GM19467 (cell line): ENCODE data around the gene ABCF2.

Experiments used
- ATAC-seq: cut with Tn5 transposase; IDR thresholded peaks from one replicate; pipeline ENCODE4 v1.9.1; 2021; ENCODE audit warnings: mild to moderate bottlenecking, moderate library complexity; ENCODE audit not compliant: unreplicated experiment

The ABCF2 gene

DNA sequence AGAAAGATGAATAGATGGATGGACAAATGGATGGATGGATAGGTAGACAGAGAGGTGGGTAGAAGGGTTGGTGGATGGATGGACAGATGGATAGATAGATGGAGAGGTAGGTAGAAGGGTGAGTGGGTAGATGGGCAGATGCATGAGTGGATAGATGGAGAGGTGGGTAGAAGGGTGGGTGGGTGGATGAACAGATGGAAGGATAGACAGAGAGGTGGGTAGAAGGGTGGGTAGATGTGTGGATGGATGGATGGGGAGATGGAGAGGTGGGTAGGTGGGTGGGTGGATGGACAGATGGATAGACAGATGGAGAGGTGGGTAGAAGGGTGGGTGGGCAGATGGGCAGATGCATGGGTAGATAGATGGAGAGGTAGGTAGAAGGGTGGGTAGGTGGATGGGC lies 29.1 kb downstream of the ABCF2 start:
- no peak for ATAC-seq

DNA sequence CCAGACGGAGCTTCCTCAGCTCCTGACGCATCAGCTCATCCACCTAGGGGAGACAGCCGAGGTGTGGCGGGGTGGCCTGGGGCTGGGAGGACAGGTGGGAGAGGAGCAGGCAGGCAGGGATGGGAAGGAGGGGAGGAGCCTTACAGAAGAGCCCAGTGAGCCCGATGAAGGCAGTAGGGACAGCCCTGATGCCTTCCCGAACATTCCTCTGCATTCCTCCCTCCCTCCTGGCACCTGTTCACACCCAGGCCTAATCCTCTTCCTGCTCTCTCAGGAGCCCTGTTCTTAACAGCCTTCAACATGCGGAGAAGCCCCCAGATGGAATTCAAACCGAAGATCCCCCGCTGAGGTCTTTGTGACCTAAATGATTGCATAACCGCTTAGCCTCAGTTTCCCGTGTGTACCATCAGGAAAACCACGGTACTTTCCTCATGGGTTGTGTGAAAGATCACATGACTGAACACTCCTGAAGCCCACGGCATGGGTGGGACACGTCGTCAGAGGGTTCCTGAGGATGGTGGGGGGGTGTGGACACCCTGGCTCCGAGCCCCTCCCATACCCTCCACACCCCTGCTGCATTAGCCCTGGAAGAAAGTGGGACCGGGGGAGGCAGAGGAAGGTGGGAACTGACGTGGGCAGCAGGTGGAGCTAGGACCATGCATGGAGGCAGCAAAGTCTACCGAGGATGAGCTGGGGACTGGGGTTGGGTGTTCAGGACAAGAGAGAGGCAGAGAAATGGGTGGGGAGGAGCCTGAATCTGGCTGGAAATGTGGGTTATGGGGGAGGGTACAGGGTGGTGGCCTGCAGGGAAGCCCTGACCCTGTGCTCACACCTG lies 31.2 kb downstream of the ABCF2 start:
- no peak for ATAC-seq

DNA sequence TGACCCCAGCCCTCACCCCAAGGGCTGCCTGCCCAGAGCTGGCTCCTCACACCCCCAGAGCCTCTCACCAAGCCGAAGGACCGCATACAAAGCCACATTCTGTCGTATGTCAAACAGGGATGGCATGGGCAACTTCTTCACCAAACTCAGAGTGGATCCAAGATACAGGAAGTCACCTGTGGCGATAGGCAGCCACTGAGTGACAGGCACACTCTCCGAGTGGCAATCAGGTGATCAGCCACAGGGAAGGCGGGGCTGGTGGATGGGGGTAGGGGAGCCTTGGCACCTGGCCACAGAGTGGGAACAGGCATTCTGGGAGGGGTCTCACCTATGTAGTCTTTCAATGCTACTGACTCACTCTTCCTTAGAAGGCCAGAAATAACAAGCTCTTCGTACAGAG lies 32.8 kb downstream of the ABCF2 start:
- ATAC-seq, result no peak

DNA sequence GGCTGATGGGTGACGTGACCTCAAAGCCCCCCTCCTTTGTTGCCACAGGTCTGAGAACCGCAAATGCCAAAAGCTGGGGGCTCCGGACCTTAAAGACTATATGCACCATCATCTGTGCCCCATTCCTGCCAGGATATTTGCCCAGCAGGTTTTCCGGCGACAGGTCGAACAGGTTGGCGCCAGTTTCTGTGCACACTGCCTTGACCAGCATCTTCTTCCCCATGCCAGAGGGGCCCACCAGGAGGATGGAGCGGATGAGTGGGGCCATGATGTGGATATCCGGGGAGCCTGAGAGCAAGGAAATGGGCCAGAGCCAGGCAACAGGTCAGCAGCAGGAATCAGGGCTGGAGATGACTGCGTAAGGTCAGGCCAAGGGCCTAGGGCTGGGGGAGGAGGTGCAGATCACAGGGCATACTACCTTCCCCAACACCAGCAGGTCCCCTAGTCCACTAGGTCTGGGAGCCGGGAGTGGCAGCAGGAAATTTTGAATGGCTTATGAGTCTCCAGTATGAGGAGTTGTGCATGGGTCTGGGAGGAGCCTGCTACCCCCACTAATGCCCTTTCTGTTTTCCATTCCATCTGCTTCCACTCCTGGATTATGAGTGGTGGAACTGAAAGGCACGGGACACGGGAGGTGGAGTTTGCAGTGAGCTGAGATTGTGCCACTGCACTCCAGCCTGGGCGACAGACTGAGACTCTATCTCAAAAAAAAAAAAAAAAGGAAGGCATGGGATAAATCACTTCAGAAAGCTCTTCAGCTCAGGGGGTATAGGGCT lies 33.6 kb downstream of the ABCF2 start:
- ATAC-seq, result no peak

DNA sequence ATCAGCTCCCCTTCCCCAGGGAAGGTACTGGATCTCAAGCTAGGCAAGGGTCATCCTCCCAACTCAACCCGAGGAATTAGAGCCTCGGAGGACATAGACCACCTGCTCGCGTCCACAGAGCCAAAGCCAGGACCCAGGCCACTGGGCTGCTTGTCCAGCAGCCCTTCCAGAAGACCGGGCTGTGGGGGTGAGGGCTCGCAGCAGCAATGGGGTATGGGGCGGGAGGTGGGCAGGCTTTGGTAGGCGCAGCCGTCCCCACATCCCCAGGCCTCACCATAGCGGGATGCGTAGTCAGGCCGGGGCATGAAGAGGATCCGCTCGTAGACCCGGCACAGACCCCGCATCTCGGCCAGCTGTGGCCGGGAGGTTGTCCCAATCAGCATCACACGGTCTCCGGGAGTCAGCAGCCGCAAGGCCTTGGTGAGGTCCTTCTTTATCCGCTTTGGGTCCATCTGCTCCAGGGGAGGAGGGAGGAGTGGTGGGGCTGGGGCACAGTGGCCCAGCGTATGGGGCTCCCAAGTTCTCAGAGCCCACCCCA lies 34.9 kb downstream of the ABCF2 start:
- ATAC-seq, result no peak

DNA sequence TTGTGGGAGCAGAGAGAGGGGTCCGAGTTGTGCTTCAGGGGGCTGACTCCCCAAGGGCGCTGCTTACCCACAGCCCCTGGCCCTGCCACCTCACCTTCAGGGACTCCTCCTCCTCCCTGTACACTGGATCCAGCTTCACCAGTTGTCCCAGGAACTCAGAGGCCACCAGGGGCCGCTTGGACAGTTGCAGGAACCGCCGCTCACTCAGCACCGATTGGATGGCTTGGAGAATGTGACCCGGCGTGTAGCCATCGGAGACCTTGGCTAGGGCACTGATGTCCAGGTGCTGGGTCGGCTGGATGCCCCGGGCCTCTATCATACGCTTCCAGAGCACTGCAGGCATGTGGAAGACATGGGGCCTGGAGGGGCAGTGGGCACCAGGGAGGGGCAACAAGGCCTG lies 35.5 kb downstream of the ABCF2 start:
- no peak for ATAC-seq

DNA sequence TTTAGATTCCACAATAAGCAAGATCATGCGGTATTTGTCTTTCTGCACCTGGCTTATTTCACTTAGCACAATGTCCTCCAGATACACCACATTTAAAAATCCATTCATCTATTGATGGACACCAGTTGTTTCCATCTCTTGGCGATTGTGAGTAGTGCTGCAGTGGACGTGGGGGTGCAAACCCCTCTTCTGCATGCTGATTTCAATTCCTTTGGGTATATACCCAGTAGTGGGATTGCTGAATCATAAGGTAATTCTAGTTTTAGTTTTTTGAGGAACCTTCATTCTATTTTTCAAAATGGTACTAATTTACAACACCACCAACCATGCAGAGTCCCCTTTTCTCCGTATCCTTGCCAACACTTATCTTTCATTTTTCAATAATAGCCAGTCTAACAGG lies 38.0 kb downstream of the ABCF2 start:
- no peak for ATAC-seq

DNA sequence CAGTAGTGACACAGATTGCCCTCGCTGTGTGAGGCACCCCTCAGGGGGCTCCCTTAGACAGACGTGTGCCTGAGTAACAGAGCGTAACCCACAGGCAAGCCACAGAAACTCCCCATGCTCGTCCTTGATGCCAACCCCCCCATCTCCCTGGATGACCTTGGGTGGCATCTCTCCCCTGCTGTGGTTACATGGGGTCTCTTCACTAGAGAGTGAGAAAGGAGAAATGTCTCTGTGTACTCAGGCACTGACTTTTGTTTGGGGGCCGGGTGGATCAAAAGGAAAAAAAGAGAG lies 38.8 kb downstream of the ABCF2 start:
- no peak for ATAC-seq

DNA sequence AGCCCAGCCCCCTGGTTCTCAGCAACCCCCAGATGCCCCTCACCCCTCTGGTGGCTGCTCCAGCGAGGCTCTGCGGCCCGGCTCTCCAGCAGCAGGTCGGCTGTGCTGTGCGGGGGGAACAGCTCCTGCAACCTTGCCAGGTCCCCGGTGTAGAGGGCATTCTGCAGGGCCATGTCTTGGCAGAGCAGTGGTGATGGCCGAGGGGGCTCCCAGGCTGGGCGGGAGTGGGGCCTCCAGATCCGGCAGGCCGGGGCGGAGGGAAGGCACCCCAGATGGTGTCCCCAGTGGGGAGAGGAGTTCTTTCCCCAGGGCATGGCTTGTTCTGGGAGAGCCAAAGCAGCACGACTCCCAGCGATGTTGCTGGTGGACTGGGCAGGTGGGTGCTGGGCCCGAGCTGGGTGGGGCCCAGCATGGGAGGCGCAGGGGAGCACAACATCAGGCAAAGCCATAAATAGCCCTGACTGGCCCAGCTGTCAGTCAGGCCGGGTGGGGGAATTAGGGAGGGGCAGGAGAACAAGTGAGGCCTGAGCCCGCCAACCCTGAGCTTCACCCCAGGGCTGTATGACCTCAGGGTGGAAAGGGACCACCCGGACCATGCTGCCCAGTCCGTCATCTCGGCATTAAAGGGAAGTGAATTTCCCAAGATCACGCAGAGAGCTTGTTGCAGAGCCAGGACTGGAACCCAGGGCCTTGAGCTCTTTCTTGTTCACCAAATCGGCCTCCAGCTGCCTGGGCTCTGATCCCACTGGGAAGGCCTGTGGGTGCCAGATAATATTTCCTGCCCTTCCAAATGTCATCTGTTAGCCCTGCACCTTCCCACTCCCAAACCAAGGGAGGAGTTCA lies 39.4 kb downstream of the ABCF2 start:
- no peak for ATAC-seq

DNA sequence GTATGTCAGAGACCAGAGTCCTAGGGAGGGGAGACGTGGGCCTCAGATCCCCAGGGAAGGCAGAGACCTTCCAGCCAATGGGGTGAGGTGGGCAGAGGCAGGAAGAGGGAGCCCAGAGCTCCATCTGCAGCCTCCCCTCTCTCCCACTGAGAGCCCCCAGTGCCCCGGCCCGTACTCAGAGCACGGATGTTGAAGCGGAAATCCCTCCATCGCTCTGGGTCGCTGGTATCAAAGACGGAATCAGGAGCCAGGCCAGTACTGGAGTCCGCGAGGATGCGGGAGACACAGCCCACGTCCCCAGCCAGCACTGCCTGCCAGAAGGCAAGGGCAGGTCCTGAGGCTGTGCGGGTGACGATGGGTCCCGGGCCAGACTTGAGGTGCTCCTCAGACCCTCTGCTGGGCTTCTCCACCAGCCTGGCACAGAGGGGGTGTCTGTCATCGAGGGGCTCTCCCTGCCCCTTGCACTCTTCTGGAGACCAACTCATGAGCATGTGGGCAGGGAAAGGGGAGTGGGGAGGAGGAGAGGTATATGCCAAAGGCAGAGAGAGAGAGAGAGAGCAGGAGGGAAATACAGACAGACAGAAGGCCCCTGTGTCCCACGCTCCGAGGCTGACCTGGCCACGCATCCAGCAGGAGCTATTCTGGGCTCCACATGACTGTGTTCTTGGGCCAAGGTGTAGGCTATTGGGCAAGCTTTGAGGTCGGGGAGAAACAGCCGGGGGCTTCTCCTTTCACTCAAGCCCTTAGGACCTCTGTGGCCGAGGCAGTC lies 40.2 kb downstream of the ABCF2 start, which contains the start of gene ASB10:
Gene ASB10 (minus strand): TSS at position 611 of the 769 bp plus-strand sequence. CDS start 120 bp downstream, at position 491.
- no peak for ATAC-seq

DNA sequence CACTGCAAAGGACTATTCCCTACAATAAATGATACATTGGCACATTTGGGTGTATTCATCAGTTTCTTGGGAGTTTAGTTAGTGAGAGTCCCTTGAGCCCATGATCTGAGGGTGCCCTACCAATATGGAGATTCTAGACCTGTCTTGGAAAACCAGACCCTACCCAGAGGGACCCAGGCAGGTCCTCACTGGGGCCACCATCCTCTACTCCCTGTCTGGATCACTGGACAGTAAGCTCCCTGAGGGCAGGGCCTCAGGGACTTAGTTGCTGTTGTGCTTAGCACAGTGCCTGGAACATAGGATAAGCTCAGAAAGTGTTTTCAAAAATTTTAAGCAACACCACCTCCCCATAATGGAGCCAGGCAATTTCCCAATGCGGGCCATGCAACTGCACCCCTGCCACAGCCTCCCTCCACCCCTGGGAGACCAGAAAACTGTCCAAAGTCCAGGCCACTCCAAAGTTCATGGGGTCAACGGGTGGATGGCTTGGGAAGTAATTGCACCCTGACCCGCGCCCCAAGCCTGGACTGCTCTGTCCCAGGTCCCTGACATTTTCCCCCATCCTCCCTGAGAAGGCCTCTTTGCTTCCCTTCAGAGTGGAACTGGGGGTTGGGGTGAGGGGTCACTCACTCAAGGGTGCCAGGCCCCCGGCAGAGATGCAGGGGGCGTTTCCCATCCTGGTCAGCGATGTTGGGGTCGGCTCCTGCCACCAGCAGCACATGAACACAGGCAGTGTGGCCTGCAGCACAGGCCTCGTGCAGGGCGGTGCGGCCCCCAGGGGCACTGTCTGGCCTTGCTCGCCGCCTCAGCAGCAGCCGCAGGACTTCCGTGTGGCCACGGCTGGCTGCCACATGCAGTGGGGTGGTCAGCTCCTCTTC lies 41.0 kb downstream of the ABCF2 start:
- ATAC-seq, result no peak

DNA sequence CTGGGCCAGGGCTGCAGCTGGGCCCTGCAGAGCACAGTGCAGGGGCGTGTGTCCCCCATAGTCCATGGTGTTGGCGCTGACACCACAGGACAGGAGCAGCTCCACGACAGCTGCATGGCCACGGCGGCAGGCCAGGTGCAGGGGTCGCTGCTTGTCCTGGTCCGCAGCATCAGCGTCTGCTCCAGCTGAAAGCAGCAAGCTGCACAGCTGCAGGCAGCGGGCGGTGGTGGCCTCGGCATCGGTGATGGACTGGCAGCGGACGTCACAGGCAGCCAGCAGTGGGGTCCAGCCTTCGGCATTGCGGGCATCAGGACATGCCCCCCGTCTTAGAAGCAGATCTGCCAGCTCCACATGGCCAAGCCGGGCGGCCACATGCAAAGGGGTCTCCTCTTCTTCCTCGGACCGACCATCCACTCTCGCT lies 46.0 kb downstream of the ABCF2 start:
- no peak for ATAC-seq

DNA sequence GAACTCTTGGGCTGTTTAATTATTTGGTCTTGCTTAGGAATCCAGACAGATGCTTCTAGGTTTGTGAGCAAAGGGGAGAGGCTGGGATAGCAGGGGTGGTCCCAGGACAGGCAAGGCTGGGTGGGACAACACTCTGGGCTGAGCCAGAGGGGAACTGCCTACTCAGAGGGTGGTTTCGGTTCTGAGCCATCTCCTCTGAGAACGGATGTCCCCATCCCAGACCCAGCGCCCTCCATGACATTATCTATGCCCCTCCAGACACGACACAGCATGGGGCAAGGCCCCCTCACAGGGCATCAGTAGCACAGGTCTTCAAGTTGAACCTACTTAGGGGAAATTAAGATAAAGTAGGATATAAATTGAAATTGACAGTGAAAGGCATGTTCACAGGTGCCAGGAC lies 47.1 kb downstream of the ABCF2 start:
- no peak for ATAC-seq

DNA sequence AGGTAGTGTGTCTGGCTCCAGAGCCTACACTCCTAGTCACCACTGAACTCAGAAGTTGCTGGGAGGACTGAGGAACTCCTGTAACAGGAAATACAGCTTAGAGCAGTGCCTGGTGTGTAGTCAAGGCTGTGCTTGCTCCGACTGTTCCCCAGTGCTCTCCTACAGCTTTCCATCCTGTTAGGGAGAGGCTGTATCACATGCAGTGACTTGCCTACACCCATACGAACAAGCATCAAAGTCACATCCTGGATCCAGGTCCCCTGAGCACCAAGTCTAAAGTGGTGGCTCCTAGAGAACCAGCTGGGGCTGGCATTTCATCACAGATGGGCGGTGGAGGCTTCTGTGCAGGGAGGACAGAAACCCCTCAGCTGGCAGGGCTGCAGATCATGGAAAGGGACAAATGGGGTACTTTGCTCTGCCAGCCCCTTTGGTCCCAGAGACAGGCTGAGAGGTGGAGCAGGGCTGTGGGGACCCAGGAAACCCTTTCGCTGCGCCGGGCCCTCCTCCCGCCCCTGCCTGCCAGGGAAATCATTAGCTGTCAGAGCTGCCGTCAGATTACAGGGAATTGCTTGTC lies 47.6 kb downstream of the ABCF2 start:
- ATAC-seq, result no peak

DNA sequence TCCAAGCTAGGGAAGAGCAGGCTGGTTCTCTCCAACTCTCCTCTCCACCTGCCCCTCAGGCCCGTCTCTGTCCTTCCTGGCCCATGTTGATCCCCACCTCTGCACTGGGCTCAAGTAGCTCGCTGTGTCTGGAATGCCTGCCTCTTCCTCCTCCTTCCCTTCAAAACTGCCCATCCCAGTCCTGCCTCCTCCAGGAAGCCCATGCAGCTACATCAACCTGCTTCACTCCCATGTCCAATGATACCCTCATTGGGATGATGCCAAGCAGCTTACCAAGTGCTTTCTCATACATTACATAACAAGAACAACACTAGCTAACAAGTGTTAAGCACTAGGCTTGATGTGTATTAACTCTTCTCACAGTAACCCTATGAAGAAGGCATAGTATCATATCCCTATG lies 48.2 kb downstream of the ABCF2 start:
- no peak for ATAC-seq

DNA sequence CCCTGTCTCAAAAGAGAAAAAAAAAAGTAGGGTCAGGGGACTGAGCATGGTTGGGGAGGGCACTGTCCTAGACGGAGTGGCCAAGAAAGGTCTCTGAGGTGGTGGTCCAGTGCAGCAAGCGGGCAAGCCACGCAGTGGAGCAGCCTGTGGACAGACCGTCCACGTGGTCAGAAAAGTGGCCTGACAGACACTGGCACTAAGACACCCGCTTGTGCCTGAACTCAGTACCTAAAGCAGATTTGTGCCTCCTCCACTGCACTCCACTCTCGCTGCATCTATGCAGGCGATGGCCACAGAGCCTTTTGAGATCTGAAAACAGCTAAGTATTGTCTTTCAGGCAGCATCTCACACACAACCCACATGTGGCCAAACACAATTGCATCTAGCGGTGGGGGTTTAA lies 48.8 kb downstream of the ABCF2 start:
- no peak for ATAC-seq

DNA sequence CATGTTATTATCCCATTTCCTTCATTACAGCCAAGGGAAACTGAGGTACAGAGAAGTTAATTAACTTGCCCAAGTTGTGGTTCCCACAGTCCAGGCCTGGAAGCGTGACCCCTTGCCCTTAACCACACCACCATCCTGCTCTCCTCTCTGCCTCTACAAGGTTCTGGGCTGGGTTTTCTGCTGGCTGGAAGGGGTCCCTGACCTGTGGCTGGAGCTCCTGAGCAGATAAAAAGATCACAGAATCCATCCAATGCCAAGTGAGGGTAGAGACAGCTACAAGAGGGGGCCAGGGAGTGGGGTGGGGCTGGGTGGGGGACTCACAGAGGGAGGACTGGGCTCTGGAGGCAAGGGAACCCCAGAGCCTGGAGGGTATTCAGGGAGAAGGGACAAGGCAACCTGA lies 49.7 kb downstream of the ABCF2 start:
- ATAC-seq, result no peak

DNA sequence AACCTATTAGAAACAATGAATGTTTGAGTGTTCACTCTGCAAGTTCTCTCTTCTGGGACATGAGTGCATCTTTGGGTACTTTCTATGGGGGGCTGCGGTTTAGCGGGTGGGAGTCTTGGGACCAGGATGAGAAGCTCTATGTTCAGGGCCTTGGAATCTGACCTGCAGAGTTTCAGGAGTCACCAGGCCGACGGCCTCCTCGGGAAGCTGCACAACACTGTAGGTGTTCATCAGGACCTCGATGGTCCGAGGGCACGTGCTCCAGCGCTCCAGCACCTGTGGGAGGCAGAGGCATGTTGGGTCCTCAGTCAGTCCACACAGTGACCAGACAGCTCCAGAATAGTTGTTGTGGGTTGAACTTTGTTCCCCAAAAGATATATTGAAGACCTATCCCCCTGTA lies 50.6 kb downstream of the ABCF2 start:
- ATAC-seq, result no peak

DNA sequence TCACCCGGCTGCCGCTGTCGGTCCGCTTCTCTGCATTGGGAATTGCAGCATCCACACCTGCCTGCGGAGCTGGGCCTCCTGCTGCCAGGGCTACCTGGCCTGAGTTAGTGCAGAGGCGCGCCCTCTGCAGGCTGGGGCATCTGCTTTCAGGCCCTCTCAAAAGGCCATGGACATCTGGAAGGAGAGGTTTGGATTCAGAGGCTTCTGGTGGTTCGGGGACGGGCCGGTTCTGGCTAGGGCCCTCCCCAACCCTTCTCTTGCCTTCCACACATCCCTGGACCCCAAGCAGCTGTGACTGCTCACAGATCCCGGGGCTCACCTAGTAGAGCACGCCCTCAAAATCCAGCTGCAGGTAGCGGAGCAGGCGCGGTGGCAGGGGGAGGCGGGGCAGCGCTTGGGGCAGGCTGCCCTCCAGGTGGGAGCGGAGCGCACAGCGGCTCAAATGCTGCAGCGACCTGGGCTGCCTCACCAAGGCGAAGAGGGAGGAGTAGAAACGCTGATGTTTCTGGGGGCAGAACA lies 51.2 kb downstream of the ABCF2 start:
- ATAC-seq, result no peak
